GM04503 (cell line): ENCODE results near the gene USP4.
"Not testable (repeated sequence)": the region's sequence is repeated elsewhere in the genome, so short reads cannot be mapped to it uniquely, and the experiment has no call there.

ENCODE experiments used
- DNase-seq: peaks from one replicate; pipeline ENCODE4 v3.0.0-alpha.2; 2012; ENCODE audit warnings: low read depth

USP4 gene

GRCh38 chr3:49253512-49253911 lies 86.3 kb downstream of the USP4 start:
- DNase-seq: no peak

- peak; percentile 34 for DNase-seq
Measured at GRCh38 chr3:49248840-49249227, 91.0 kb downstream of the USP4 start.

- no peak for DNase-seq
Measured at GRCh38 chr3:49244581-49245205, 95.2 kb downstream of the USP4 start.

GRCh38 chr3:49240091-49240490 lies 99.8 kb downstream of the USP4 start:
- not testable (repeated sequence) for DNase-seq

GRCh38 chr3:49238274-49239127 lies 101.4 kb downstream of the USP4 start:
- no peak for DNase-seq

GRCh38 chr3:49237344-49237743 lies 102.5 kb downstream of the USP4 start:
- DNase-seq: no peak

GRCh38 chr3:49236226-49236625 lies 103.6 kb downstream of the USP4 start:
- no peak for DNase-seq

- DNase-seq: not testable (repeated sequence)
Measured at GRCh38 chr3:49228817-49229216, 111.0 kb downstream of the USP4 start.
